ENCODE results near the gene GMIP.

The GMIP gene

DNA sequence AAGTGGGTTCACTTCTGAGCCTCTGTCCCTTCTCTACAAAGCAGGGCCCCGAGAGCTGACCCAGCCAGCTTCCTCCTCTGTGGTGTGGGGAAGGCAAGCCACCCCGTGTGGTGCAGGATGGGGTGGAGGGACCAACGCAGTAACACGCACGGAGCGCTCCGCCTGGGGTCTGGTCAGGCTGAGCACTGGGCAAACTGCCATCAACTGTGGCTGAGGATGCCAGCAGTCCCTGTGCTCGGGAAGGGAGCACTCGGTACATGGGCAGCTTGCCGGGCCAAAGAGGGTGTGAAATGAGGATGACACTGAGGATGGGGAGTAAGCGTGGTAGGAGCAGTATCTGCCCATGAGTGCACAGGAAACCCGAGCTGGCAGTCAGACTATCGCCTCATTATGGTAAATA, 7.6 kb upstream of the GMIP start:
- H3K4me3 ChIP-seq (ENCODE audit: low read length), result no peak overlapping the region
- TF ChIP-seq, protein P1, sequence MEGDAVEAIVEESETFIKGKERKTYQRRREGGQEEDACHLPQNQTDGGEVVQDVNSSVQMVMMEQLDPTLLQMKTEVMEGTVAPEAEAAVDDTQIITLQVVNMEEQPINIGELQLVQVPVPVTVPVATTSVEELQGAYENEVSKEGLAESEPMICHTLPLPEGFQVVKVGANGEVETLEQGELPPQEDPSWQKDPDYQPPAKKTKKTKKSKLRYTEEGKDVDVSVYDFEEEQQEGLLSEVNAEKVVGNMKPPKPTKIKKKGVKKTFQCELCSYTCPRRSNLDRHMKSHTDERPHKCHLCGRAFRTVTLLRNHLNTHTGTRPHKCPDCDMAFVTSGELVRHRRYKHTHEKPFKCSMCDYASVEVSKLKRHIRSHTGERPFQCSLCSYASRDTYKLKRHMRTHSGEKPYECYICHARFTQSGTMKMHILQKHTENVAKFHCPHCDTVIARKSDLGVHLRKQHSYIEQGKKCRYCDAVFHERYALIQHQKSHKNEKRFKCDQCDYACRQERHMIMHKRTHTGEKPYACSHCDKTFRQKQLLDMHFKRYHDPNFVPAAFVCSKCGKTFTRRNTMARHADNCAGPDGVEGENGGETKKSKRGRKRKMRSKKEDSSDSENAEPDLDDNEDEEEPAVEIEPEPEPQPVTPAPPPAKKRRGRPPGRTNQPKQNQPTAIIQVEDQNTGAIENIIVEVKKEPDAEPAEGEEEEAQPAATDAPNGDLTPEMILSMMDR (conservative IDR thresholded peaks at IDR 0.05; ENCODE audit: low read length), result no peak
- DNase-seq (ENCODE audit: low read depth), result no peak

DNA sequence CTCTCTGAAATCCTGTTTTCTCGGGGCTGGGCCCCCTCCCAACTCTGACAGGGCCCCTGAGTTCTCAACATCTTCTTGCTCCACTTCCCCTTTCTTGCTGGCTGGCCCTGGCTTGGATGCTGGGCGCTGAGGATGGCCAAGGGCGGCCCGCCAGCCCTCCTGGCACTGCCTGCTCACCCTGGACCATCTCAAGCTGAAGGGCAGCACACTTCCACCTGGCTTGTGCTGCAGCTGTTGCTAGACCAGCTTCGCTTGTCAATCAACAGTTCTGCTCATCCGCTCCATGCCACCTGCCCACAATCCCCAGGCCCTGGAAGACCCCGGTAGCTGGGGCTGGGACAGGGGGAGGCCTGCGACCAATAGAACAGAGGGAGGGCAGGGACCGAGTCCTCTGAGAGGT, 6.9 kb upstream of the GMIP start:
- TF ChIP-seq, protein P1 (conservative IDR thresholded peaks at IDR 0.05; ENCODE audit: low read length), result no peak
- no peak overlapping the region for H3K4me3 ChIP-seq (ENCODE audit: low read length)
- no peak for DNase-seq (ENCODE audit: low read depth)

DNA sequence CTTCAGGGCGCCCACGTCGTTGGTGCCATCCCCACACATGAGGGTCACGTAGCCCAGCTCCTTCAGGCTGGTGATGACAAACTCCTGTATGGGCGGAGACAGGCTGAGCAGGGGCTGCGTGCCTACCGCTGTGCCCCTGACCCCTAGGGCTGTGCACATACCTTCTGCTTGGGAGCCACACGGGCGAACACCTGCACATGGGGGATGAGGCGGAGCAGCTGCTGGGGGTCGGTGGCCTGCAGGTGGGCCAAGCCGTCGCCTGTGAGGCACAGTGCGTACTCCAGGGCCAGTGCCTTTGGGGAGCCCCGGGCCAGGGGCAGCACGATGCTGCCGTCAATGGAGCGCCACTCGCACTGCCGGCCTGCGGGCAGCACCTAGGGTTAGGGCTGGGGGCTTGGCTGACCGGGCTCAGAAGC, 6.1 kb upstream of the GMIP start:
- no peak overlapping the region for H3K4me3 ChIP-seq (ENCODE audit: low read length)
- DNase-seq (ENCODE audit: low read depth), result no peak
- TF ChIP-seq, protein P1 (conservative IDR thresholded peaks at IDR 0.05; ENCODE audit: low read length), result no peak

DNA sequence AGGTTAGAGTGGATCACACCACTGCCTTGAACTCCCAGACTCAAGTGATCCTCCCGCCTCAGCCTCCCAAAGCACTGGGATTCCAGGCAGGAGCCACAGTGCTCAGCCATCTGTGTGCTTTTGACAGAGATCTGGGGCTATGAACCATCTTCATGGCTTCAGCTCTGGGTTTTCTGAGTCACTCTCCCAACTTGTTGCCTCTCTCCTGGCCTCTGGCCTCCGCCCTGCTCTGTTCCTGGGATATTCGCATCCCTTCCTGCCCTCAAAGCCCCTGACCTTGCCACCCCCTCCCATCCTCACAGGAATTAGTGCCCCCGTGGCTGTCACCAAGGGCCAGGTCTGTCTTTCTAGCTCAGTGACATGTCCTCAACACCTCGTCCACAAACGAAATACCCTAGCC, 5.7 kb upstream of the GMIP start:
- TF ChIP-seq, protein P1 (conservative IDR thresholded peaks at IDR 0.05; ENCODE audit: low read length), result no peak
- DNase-seq (ENCODE audit: low read depth), result no peak
- no peak overlapping the region for H3K4me3 ChIP-seq (ENCODE audit: low read length)

DNA sequence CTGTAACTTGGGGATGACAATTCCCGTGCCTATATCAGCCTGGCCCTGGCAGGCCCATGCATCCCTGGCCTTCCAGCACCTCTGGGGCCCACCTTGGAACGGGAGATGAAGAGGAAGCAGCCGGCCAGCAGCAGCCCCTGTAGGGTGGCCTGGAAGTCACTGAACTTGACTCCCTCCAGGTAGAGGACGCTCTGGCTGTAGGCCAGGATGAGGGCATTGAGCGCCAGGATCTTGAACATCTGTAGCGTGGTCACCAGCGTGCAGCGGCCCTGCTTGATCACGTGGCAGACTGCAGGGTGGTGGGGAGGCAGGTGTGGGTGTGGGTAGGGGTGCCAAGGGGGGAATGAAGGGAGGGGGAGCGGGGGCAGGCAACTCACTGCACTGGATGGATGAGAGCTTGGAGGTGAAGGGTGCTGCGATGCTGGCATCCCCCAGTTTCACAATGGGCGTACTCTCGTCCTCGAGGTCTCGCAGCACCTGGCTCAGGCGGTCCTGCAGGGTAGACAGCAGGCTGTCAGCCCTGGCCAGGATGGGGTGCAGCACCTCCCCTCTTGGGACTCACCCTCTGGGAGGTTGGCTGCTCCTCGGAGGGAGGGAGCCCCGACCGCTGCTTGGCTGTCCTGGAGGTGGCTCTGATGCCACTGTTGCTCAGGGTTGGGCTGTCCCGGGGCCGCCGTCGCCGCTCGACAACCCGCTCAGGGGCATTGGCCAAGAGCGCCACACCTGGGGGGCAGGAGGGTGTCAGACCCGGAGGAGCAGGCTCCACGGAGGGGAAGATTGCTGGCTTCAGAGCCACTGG, 3.8 kb upstream of the GMIP start:
- H3K4me3 ChIP-seq (ENCODE audit: low read length), result no peak overlapping the region
- DNase-seq (ENCODE audit: low read depth), result no peak
- TF ChIP-seq, protein P1 (conservative IDR thresholded peaks at IDR 0.05; ENCODE audit: low read length), result no peak

DNA sequence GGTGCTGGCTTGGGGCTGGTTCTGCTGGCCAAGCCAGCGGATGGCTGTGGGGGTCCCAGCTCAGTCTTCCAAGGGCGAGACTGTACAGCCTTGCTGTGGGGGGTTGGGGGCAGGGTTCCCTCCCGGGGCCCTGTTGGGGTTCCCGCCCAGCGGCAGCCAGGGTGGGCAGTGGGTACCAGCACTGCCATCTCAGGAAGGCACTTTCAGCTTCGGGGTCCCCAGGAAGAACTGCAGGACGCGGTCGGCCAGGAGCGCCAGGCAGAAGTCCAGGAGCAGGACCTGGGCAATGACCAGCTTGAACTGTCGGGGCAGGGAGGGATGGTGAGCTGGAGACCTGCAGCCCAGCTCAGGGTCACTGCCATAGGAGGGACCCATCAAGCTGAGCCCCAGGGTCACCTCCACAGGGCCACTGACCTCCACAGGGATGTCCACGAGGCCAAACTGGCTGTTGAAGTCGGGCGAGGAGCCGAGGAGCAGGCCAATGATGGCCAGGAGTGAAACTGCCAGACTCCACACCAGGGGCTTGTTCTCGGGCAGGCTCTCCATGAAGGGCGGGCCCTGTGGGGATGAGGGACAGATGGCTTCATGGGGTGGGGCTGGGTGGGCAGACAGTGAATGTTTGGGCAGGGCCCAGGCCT, 1.9 kb upstream of the GMIP start:
- TF ChIP-seq, protein P1 (conservative IDR thresholded peaks at IDR 0.05; ENCODE audit: low read length), result no peak
- DNase-seq (ENCODE audit: low read depth), result no peak
- no peak overlapping the region for H3K4me3 ChIP-seq (ENCODE audit: low read length)

DNA sequence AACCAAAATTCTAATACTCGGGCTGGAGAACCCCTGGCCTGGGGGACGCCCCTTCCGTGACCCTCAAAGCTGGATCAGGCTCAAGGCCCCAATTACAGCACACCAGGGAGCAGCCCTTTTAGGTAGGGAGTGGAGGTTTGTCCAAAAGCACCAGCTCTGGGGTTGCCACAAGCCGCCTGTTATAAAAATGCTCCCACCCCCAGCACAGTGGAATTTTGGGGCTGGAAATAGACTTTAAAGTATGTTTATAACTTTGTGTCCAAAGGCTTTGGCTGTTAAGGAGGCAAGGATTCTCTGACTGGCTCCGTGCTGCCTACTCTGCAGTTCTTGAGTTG, 564 bp upstream of the GMIP start:
- H3K4me3 ChIP-seq (ENCODE audit: low read length), result no peak overlapping the region
- TF ChIP-seq, protein P1 (conservative IDR thresholded peaks at IDR 0.05; ENCODE audit: low read length), result no peak
- no peak for DNase-seq (ENCODE audit: low read depth)
